Measurements from ENCODE around the gene EPB41L4A.

DNA sequence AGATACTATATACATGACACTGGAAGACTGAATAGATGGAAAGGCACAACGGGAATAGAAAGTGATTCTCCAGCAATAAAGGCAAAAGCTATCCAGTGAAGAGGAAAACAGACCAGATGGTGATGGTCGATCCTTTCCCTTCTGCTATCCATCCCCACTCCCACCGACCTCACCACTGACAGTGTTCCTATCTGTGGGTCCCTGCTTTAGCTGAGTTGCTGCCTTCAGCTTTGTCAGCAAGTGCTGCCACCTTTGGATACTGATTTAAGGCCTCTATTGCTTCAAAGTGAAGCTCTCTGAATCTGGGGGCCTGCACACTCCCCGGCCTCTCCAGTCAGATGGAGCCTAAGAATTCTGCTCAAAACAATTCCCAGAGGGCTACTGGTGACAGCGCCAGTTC, 32.3 kb downstream of the EPB41L4A start:
- TF ChIP-seq, protein P1, sequence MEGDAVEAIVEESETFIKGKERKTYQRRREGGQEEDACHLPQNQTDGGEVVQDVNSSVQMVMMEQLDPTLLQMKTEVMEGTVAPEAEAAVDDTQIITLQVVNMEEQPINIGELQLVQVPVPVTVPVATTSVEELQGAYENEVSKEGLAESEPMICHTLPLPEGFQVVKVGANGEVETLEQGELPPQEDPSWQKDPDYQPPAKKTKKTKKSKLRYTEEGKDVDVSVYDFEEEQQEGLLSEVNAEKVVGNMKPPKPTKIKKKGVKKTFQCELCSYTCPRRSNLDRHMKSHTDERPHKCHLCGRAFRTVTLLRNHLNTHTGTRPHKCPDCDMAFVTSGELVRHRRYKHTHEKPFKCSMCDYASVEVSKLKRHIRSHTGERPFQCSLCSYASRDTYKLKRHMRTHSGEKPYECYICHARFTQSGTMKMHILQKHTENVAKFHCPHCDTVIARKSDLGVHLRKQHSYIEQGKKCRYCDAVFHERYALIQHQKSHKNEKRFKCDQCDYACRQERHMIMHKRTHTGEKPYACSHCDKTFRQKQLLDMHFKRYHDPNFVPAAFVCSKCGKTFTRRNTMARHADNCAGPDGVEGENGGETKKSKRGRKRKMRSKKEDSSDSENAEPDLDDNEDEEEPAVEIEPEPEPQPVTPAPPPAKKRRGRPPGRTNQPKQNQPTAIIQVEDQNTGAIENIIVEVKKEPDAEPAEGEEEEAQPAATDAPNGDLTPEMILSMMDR (IDR thresholded peaks at IDR 0.05; ENCODE audit: low read length), result no peak
- TF ChIP-seq EZH2 (optimal IDR thresholded peaks at IDR 0.05; ENCODE audit: low read depth, low read length) (no peak), EZH2phosphoT487 (IDR thresholded peaks at IDR 0.05; ENCODE audit: low read length) (no peak)
